Inferior parietal cortex (tissue), 1 donor: Measurements from ENCODE around the gene PSMB7.
A peak's percentile ranks its signal among the peaks of the same experiment; 100 is the strongest.

Experiments used
- DNase-seq: peaks from one replicate; pipeline ENCODE4 v3.0.0-alpha.2; 2016; ENCODE audit errors: extremely low spot score

Gene PSMB7

GRCh38 chr9:124415102-124415851 lies at the start of gene PSMB7:
Gene PSMB7 (minus strand): TSS chr9:124415442. CDS start chr9:124415425, 17 bp downstream.
- DNase-seq: peak; percentile 96

DNA sequence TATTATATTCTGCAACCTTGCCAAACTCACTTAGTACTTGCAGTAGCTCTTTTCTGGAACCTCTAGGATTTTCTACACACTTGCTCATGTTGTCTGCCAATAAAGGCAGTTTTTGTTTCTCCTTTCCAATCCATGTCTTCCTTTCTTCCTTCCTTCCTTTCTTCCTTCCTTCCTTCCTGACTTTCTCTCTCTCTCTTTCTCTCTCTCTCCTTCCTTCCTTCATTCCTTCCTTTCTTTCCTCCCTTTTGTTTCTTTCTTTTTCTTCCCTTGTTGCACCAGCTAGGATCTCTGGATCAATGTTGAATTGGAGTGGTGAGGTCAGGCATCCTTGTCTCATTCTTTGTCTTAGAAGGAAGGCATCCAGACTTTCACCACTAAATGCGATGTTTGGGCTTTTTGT lies 47.5 kb upstream of the PSMB7 start:
- no peak for DNase-seq

DNA sequence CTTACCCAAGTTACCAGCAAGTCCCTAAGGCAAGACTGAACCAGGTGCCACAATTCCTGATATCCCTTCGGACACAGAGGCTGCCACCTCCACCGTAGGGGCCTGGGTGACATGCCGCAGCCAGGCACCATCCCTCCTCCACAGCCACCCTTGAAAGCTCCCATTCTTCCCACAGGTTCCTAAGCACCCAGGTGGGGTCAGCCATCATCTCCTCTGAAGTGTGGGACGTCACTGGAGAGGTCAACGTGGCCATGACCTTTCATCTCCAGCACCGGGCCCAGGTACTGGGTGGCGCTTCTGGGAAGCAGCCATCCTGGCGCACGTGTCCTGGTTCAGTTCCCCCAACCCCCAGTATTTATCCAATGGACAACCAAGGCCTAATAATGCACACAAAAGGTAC lies 43.2 kb upstream of the PSMB7 start:
- DNase-seq: no peak

DNA sequence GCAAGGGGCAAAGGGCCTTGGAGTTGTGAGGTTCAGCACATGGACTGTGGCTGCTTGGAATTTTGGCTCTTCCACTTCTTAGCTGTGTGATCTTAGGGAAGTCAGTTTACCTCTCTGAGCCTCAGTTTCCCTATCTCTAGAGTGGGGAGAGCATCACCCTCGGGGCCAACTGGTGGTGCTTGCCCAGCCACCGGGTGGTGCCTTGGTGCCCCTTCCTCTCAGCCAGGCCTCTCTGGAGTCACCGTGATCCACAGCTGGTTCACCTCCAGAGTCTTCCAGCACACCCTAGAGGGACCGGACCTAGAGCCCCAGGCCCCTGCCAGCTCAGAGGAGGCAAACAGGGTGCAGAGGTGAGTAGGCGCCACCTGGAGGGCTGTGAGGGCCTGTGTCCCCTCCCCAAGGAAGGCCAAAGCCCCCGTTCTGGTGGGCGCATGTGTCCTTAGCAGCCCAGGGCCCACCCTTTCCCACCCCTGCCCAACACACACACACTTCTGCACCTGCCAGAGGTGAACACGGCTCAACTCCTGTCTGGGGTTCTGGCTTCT lies 42.7 kb upstream of the PSMB7 start:
- DNase-seq: no peak

DNA sequence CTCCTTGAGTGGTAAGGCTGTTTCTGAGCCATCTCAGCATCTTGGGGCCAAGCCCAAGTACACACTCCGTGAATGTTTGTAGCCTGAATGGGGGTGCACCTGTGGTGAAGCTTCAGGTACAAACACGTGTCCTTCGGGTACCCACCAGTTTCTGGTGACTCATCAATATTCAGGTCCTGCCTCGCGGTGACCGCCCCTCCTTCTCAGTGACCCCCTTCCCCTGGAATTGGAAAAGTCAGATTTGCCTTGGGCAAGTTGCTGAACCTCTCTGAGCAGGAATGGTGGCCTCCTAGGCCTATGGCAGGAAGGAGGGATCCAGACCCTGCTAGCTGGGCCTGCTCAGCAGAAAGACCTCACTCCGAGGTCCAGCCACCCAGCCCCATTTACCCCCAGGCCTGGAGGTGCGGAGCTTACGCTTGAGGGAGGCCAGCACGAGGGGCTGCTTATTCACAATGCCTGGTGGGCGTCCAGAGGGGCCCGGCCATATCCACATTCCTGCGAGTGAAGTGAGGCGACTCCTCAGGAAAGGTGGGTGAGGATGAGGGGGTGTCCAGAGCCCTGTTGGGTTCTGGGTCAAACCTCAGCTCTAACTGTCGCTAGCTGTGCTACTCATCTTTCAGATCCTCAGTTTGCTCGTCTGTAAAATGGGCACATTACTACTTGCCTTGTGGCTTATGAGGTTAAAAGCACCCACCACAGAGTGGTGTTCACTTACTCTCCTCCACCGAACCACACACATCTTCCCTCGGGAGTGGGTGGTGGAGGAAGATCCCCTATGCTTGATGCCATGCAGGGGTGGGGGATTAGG lies 42.0 kb upstream of the PSMB7 start:
- no peak for DNase-seq

DNA sequence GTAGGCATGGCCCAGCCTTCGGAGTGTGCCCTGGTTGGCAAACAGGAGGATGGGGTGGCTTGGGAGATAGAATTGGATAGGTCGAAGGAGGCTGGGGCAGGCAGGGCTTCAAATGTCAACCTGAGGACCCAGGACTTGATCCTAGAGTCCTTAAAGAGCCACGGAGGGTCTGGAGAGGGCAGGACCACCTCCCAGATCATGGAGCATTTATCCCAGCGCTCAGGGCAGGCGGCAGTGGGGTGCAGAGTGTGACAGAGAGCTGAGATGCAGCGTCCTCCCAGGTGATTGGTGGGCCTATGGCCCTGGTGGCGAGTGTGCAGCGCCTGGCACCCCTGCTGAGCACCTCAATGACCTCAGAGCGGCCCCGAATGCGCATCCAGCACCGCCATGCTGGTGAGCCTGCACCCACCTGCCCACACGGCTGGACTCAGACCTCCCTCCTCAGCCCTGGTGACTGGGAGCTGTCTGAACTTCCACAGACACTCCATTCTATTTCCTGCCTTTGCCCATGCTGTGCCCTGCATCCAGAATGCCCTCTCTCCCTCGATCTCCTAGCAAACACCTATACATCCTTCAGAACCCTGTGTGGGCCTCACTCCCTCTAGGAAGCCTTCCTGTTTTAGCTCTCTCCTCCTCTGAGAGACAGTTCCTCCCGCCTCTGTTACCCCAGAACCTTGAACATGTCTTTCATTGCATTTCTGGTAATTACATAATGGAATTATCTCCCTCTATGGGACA lies 41.3 kb upstream of the PSMB7 start:
- no peak for DNase-seq

DNA sequence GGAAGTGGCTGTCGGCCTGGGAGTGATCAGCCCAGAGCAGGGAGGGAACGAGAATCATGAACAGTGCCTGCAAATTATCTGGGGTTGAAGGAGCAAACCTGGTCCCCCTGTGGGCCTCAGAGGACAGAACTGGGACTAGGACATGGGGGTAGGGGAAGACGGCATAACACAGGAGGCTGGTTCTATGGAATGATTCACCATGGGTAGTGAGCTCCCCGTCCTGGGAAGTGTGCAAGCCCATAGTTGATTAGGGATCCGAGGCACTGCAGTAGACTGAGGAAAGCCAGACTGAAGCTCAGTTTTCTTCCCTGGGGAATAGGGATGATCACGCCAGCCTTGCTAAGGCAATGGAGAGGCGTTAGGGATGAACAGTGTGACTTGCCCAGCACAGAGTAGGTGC lies 40.6 kb upstream of the PSMB7 start:
- DNase-seq: no peak

DNA sequence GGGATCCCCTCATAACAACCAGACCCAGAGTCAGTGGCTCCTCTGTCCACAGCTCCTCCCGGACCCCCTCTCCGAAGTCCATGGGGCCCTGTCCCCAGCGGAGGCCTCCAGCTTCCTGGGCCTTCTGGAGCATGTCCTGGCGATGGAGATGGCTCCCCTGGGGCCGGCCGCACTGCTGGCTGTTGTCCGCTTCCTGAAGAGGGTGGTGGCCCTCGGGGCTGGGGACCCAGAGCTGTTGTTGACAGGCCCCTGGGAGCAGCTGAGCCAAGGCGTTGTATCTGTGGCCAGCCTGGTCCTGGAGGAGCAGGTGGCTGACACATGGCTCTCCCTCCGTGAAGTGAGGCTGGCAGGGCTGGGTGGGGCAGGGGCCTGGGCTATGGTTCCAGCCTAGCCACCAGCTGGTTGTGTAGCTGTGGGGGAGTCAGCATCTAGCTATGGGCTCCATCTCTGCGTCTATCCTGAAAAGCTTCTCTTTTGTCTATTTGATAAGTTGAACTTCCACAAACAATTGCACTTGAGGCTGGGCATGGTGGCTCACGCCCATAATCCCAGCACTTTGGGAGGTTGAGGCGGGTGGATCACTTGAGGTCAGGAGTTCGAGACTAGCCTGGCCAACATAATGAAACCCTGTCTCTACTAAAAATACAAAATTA lies 39.7 kb upstream of the PSMB7 start:
- DNase-seq: no peak

GRCh38 chr9:124454296-124454695 lies 39.1 kb upstream of the PSMB7 start:
- no peak for DNase-seq

- no peak for DNase-seq
Measured at GRCh38 chr9:124453586-124454191, 38.4 kb upstream of the PSMB7 start.

GRCh38 chr9:124452841-124453585 lies 37.8 kb upstream of the PSMB7 start:
- no peak for DNase-seq

DNA sequence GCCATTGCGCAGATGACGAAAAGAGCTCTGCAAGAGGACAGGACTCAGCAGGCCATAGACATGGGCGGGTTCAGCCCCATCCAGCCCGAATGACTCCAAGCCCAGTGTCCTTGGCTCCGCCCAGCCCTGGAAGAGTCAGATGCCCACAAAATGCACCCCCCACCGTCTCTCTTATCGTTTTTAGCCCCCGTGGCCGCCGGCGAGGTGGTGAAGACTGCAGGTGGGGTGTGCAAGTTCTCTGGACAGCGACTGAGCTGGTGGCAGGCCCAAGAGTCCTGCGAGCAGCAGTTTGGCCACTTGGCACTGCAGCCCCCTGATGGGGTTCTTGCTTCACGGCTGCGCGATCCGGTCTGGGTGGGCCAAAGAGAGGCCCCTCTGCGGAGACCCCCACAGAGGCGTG lies 37.1 kb upstream of the PSMB7 start:
- no peak for DNase-seq

DNA sequence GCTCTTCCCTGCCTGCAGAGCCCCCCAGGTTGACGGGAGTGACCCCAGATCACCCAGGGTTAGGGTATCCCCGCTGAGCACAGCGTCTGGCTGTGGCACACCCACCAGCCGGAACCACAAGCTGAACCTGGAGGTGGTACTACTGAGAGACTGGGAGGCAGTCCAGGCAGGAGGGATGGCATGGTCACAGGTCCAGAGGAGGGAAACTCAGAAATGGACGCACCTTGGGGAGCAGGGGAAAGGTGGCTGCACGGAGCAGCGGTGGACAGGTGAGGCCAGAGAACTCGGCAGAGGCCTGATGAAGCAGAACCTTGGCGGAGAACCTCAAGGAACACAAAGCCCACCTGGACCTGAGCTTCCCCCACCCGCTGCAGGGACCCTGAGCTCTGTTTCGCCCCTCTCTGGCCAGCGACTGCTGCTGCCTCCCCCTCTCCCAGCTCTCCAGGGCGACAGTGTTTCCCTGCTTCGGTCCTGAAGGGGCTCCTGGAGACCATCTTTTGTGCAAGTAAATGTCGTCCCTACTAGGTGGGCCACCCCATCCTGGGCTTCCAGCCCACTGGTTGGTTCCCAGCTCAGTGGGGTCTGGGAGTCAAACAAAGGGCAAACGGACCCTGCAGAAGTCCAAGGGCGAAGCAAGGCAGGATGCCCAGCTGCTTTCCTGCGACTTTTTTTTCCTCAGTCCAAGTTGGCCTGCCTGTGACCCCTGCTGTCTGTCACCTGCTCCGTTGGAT lies 35.9 kb upstream of the PSMB7 start:
- no peak for DNase-seq

DNA sequence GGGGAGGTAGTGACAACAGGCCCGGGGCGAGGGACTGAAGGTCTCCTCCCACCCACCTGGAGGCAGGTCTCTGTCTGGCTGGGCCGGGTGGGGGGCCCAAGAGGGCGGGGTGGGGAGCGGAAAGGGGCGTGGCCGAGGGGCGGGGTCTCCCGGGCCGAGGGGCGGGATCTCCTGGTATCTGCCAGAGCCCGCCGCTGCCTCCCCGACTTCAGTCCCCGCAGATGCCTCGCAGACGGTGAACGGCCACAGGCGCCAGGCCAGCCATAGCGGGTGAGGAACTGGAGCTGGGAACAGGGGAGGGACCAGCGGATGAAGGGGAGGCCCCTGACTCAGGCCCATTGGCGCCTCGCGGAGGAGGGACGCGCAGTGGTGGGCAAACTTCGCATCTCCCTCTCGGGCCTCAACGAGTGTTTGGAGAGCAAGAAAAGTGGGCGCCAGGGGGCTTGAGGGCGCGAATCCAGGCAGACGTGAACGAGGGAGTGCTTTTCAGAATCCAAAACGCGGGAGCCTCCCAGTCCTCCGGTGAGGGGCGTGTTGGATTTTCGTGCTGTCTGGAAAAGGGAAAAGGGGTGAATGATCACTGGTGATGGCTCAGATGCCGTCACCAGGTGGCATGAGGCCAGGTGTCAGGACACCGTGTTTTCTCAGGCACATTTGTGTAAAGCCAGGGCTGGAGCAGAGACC lies 35.1 kb upstream of the PSMB7 start, which contains the start of gene ADGRD2:
Gene ADGRD2 (plus strand): TSS at position 211 of the 684 bp plus-strand sequence. CDS start 1,216 bp downstream, outside the sequence.
- DNase-seq: no peak

- no peak for DNase-seq
Measured at GRCh38 chr9:124449381-124450151, 34.3 kb upstream of the PSMB7 start.

GRCh38 chr9:124448019-124448418 lies 32.8 kb upstream of the PSMB7 start:
- no peak for DNase-seq

DNA sequence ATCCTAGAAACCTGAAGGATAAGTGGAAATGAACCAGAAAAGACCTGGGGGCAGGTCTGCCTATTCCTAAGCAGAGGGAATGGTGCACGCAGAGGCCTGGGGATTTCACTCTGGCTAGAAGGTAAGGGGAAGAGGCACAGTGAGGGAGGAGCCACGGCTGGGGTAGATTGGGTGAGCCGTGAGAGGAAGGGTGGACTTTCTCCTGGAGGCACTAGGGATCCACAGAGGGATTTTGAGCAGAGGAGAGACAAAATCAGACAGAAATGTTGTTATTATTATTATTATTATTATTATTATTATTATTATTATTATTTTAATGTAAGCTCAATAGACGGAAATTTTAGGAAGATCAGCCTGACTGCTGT lies 32.0 kb upstream of the PSMB7 start:
- DNase-seq: no peak

DNA sequence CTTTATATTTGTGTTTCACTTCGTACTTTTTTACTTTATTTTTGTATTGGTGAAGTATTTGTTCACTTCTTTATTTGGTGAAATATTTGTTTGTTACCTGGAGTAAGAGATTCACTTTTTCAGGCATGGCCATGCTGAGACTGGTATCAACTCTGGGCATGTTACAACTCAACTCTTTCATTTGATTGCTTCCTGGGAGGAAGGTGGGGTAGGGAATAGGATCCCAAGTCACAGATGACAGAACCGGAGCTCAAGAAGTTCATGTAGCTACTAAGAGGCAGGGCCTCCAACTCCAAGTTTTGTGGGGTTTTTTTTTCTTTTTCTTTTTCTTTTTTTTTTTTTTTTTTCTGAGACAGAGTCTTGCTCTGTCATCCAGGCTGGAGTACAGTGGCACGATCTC lies 28.9 kb upstream of the PSMB7 start:
- DNase-seq: no peak
